NT2/D1 (cell line): ENCODE results near the gene CCKAR.

Experiments
- DNase-seq: peaks from one replicate; pipeline ENCODE4 v3.0.0-alpha.2; 2011; ENCODE audit warnings: low read depth, low spot score
- H3K27me3 ChIP-seq: 2 replicates; pipeline ENCODE4 v1.6.0; 2011; ENCODE audit warnings: mild to moderate bottlenecking; ENCODE audit not compliant: insufficient read length, insufficient read depth
- H3K36me3 ChIP-seq: 2 replicates; pipeline ENCODE4 v1.6.1; 2011; ENCODE audit warnings: mild to moderate bottlenecking, low read length, mixed read lengths; ENCODE audit not compliant: insufficient read depth, insufficient read length
- H3K4me1 ChIP-seq: 2 replicates; pipeline ENCODE4 v1.5.1; 2011; ENCODE audit not compliant: insufficient read depth, insufficient read length
- H3K4me3 ChIP-seq: 2 replicates; pipeline ENCODE4 v1.5.1; 2011; ENCODE audit warnings: low read depth; ENCODE audit not compliant: insufficient read length
- H3K9ac ChIP-seq: 2 replicates; pipeline ENCODE4 v1.6.0; 2011; ENCODE audit warnings: low read depth; ENCODE audit not compliant: insufficient read length
- H3K9me3 ChIP-seq: 2 replicates; pipeline ENCODE4 v1.5.1; 2011; ENCODE audit warnings: mild to moderate bottlenecking, low read length; ENCODE audit not compliant: insufficient read depth
- SUZ12 ChIP-seq: IDR thresholded peaks from 2 replicates; pipeline ENCODE4 v1.6.1; 2011; ENCODE audit not compliant: insufficient read length, insufficient read depth; ENCODE audit errors: extremely low read depth
- YY1 ChIP-seq: IDR thresholded peaks from 2 replicates; pipeline ENCODE4 v1.6.1; 2011; ENCODE audit not compliant: insufficient read length, insufficient read depth
- ZNF274 ChIP-seq: IDR thresholded peaks from 2 replicates; pipeline ENCODE4 v1.6.1; 2011; ENCODE audit warnings: mild to moderate bottlenecking, low read depth, low read length

CCKAR gene

DNA sequence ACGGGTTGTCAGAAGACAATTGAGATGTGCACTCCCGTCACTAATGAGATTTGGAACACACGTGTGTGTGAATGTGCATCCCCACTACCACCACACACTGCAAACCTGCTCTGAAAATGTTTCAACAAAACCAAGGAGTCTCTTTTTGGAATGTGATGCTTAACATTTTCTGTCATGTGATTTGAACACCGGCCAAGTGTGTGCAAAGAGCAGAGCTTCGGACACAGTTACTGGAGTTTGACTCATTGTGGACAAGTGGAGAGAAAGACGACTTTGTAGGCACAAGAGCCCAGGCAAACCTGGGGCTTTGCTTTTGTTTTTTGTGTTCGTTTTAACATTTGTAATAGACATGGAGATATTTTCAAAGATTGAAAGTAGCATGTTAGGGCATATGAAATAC is 49.2 kb downstream of the CCKAR start:
- Histone ChIP-seq H3K4me1 (no peaks in the 10 kb centered on the region), H3K9ac (no peak overlapping the region), H3K27me3 (no peaks in the 10 kb centered on the region), H3K9me3 (no peaks in the 10 kb centered on the region), H3K36me3 (peaks cover 24% of the 10 kb centered on the region), H3K4me3 (no peak overlapping the region)
- DNase-seq: no peak
- TF ChIP-seq YY1: no peak
- TF ChIP-seq ZNF274: no peak
- TF ChIP-seq SUZ12: no peak

DNA sequence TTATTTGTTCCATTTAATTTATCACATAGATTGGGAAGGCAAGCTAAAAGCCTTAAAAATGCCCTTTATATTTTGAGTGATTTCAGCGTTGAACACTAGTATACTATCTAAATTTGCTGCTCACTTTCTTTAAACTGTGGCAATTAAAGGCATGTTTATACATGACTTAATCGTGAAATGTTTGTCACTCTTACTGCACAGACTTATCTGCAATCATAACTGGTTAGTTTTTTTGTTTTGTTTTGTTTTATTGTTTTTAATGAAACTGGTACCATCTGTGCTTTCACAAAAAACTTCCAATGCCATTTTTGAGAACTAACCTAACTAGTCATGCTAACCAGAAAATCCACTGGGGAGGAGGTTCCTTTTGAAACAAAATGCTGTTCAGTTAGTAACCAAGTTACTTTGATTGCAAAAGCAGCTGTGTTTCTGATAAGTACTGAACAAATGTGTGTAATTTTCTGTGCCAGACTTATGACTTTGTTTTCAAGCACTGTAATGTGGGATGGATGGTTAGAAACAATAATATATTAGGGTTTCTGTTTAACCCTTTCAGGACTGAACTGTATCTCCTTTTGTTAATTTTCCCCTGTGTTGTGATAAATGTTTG is 56.1 kb downstream of the CCKAR start:
- no peak overlapping the region for H3K9ac ChIP-seq
- H3K36me3 ChIP-seq: peaks cover 69% of the 10 kb centered on the region
- H3K27me3 ChIP-seq: no peaks in the 10 kb centered on the region
- H3K4me1 ChIP-seq: no peaks in the 10 kb centered on the region
- DNase-seq: no peak
- H3K9me3 ChIP-seq: no peaks in the 10 kb centered on the region
- TF ChIP-seq ZNF274: no peak
- TF ChIP-seq YY1: no peak
- TF ChIP-seq SUZ12: no peak
- no peak overlapping the region for H3K4me3 ChIP-seq

DNA sequence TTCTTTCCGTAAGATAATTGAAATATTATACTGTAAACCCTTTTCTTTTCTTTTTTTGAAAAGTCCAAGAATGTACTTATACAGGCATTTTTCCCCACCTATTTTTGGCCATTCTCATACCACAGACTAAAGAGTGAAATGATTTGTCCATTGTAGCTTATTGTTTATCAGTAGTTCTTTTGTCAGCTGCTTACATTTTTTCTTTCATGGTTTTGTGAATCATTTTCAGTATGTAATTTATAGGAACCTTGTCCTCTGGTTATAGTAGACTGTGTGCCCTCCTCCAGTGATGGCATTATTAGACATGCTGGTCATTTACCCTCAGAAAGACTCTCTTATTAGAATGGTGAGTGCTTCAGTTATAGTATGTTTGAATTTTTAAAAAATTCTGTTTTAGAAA is 56.7 kb downstream of the CCKAR start:
- peaks cover 69% of the 10 kb centered on the region for H3K36me3 ChIP-seq
- no peak overlapping the region for H3K9ac ChIP-seq
- H3K4me3 ChIP-seq: no peak overlapping the region
- H3K4me1 ChIP-seq: no peaks in the 10 kb centered on the region
- DNase-seq: no peak
- H3K27me3 ChIP-seq: no peaks in the 10 kb centered on the region
- H3K9me3 ChIP-seq: no peaks in the 10 kb centered on the region
- TF ChIP-seq YY1 (no peak), SUZ12 (no peak), ZNF274 (no peak)

DNA sequence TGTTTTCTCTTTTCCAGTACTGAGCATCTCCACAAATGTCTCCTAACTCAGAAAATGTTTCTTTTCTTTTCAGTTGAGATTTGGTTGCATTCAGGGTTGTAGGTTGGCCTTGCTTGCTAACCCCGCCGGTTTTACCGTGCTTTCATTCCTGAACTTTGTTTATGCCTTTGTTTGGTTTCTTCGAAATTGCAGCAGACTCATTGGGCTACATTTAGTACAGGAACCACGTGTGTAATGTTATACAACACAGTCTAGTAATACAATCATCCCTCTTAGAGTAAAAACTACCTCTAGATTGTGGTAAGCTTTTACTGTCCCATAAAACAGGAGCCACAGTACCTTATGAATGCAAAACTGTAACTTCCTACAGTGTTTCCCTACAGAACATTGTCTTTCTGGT is 57.9 kb downstream of the CCKAR start:
- H3K9me3 ChIP-seq: no peaks in the 10 kb centered on the region
- TF ChIP-seq SUZ12 (no peak), ZNF274 (no peak), YY1 (no peak)
- no peak overlapping the region for H3K9ac ChIP-seq
- peaks cover 71% of the 10 kb centered on the region for H3K36me3 ChIP-seq
- H3K27me3 ChIP-seq: no peaks in the 10 kb centered on the region
- no peak for DNase-seq
- no peak overlapping the region for H3K4me3 ChIP-seq
- H3K4me1 ChIP-seq: no peaks in the 10 kb centered on the region

DNA sequence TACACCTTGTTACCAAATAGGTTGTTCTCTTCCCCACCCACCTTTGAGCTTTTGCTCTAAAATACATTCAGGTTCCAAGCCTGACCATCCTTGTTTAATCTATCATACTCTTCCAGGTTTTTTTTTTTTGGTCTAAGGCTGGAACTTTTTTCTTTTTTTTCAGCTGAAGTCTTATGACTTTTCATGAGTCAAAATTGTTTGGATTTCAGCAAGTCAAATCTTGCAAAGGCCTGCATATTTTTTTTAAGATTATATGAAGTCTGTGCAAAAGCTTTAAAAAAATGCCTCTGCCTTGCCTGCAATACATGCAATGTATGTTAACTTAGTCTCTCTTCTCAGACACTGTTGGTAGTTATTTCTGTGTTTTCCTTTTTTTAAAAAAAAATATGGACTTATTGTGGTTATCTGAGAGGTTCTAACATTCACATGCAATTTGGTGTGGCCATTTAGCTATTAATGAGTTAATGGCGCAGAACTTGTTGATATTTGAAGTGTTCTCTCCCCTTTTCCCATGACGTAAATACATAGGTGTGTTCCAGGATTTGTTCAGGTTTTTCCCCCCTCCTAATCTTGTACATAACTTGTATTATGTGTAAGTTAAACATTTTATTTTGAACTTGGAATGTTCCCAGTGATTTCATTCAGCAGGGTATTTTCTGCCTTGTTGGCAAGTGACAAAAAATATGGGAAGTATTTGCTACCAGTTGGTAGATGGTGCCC is 58.7 kb downstream of the CCKAR start:
- H3K9ac ChIP-seq: no peak overlapping the region
- no peak overlapping the region for H3K4me3 ChIP-seq
- no peak for DNase-seq
- TF ChIP-seq YY1 (no peak), ZNF274 (no peak), SUZ12 (no peak)
- H3K27me3 ChIP-seq: no peaks in the 10 kb centered on the region
- peaks cover 71% of the 10 kb centered on the region for H3K36me3 ChIP-seq
- no peaks in the 10 kb centered on the region for H3K9me3 ChIP-seq
- H3K4me1 ChIP-seq: no peaks in the 10 kb centered on the region
